ENCODE results near the gene GRIN3B.

GRIN3B gene

GRCh38 chr19:980133-980998 lies 19.9 kb upstream of the GRIN3B start:
- DNase-seq (ENCODE audit: extremely low read depth, low read depth) = no peak
- TF ChIP-seq, protein P1, sequence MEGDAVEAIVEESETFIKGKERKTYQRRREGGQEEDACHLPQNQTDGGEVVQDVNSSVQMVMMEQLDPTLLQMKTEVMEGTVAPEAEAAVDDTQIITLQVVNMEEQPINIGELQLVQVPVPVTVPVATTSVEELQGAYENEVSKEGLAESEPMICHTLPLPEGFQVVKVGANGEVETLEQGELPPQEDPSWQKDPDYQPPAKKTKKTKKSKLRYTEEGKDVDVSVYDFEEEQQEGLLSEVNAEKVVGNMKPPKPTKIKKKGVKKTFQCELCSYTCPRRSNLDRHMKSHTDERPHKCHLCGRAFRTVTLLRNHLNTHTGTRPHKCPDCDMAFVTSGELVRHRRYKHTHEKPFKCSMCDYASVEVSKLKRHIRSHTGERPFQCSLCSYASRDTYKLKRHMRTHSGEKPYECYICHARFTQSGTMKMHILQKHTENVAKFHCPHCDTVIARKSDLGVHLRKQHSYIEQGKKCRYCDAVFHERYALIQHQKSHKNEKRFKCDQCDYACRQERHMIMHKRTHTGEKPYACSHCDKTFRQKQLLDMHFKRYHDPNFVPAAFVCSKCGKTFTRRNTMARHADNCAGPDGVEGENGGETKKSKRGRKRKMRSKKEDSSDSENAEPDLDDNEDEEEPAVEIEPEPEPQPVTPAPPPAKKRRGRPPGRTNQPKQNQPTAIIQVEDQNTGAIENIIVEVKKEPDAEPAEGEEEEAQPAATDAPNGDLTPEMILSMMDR (IDR thresholded peaks at IDR 0.05; ENCODE audit: low read depth, low read length) = no peak

- DNase-seq (ENCODE audit: extremely low read depth, low read depth) = no peak
- TF ChIP-seq, protein P1 (IDR thresholded peaks at IDR 0.05; ENCODE audit: low read depth, low read length) = peak; percentile 43
Measured at GRCh38 chr19:982567-983170, 17.6 kb upstream of the GRIN3B start.

DNA sequence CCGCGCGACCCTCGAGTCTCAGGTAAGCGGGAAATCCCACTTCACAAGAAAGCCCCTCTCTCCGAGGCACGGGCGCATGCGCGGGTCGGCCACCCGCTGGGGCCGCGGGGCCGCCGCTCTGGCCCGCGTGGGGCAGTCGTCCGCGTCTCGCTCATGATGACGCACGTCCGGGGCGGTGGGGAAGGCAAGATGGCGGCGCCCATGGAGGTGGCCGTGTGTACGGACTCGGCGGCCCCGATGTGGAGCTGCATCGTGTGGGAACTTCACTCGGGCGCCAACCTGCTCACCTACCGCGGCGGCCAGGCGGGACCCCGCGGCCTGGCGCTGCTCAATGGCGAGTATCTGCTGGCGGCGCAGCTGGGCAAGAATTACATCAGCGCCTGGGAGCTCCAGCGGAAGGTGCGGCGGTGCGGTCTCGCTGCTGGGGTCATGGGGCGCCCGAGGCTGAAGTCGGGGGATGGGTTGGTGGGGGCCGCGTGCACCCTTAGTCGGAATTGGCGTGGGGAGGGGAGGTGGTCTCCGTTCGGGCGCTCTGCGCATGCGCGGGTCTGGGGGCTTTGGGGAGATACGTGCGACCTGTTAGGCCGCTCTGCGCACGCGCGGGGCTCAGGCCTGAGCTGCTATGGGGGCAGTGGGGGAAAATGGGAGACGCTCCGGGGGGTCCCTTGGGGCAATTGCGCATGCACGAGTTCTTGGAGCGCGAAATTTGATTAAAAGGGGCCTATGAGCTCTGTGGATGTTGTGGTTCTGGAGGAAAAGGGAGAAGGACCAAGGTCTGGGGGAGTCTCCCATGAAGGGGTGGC lies 15.9 kb upstream of the GRIN3B start, which contains the start of gene WDR18:
Gene WDR18 (plus strand): TSS at position 181 of the 803 bp plus-strand sequence. CDS start 9 bp downstream, at position 190.
- TF ChIP-seq, protein P1 (IDR thresholded peaks at IDR 0.05; ENCODE audit: low read depth, low read length) = no peak
- DNase-seq (ENCODE audit: extremely low read depth, low read depth) = peak; percentile 55

DNA sequence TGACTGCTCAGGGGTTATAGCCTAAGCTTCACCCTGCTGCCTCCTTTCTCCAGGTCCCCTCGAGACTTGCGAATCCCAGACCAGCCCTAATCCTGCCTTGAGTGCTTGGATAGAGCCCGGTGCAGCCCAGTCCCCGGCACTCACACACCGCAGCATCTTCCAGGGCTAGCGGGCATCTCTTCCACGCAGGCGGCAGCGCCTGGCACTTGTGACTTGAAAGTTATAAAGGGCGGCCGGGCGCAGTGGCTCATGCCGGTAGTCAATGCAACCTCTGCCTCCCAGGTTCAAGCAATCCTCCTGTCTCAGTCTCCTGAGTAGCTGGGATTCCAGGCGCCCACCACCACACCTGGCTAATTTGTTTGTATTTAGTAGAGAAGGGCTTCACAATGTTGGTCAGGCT lies 14.1 kb upstream of the GRIN3B start:
- TF ChIP-seq, protein P1 (IDR thresholded peaks at IDR 0.05; ENCODE audit: low read depth, low read length) = no peak
- no peak for DNase-seq (ENCODE audit: extremely low read depth, low read depth)

GRCh38 chr19:988081-988480 lies 12.1 kb upstream of the GRIN3B start:
- no peak for DNase-seq (ENCODE audit: extremely low read depth, low read depth)
- TF ChIP-seq, protein P1 (IDR thresholded peaks at IDR 0.05; ENCODE audit: low read depth, low read length) = no peak

GRCh38 chr19:988510-988909 lies 11.7 kb upstream of the GRIN3B start:
- TF ChIP-seq, protein P1 (IDR thresholded peaks at IDR 0.05; ENCODE audit: low read depth, low read length) = no peak
- DNase-seq (ENCODE audit: extremely low read depth, low read depth) = no peak
